Panc1 (cell line): Measurements from ENCODE around the gene CD226.

ENCODE experiments used
- POLR2AphosphoS5 ChIP-seq: IDR thresholded peaks from 2 replicates; pipeline ENCODE4 v1.6.1; 2012; ENCODE audit warnings: mild to moderate bottlenecking, low read depth, low read length, moderate library complexity
- TF ChIP-seq, protein P1 (sequence below): fragments of 450-650 bp; IDR thresholded peaks from 2 replicates; pipeline ENCODE4 v1.5.1; 2017; ENCODE audit warnings: mild to moderate bottlenecking

GRCh38 chr18:69885841-69886531 is 61.7 kb downstream of the CD226 start:
- TF ChIP-seq, protein P1, sequence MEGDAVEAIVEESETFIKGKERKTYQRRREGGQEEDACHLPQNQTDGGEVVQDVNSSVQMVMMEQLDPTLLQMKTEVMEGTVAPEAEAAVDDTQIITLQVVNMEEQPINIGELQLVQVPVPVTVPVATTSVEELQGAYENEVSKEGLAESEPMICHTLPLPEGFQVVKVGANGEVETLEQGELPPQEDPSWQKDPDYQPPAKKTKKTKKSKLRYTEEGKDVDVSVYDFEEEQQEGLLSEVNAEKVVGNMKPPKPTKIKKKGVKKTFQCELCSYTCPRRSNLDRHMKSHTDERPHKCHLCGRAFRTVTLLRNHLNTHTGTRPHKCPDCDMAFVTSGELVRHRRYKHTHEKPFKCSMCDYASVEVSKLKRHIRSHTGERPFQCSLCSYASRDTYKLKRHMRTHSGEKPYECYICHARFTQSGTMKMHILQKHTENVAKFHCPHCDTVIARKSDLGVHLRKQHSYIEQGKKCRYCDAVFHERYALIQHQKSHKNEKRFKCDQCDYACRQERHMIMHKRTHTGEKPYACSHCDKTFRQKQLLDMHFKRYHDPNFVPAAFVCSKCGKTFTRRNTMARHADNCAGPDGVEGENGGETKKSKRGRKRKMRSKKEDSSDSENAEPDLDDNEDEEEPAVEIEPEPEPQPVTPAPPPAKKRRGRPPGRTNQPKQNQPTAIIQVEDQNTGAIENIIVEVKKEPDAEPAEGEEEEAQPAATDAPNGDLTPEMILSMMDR: no peak
- no peak for TF ChIP-seq POLR2AphosphoS5
